ENCODE results near the gene CEP128.

CEP128 gene

DNA sequence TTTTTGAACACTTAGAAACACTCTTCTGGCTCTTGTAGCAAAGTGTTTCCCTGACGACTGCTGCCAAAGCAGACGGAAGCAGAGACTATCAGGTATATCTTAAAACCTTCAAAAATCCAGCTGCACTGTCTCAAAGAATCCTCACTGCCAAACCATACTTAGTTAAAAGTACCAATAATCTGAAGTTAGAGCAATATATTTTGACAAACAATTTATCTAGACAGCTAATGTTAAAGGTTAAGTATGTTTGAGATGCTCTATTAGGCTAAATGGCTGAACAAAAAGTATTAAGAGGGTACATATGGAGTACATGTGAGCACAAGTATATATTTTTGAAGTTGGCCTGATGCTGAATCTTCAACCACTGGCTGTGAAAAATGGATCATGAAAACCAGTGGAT lies 398.3 kb downstream of the CEP128 start:
- DNase-seq = no peak

DNA sequence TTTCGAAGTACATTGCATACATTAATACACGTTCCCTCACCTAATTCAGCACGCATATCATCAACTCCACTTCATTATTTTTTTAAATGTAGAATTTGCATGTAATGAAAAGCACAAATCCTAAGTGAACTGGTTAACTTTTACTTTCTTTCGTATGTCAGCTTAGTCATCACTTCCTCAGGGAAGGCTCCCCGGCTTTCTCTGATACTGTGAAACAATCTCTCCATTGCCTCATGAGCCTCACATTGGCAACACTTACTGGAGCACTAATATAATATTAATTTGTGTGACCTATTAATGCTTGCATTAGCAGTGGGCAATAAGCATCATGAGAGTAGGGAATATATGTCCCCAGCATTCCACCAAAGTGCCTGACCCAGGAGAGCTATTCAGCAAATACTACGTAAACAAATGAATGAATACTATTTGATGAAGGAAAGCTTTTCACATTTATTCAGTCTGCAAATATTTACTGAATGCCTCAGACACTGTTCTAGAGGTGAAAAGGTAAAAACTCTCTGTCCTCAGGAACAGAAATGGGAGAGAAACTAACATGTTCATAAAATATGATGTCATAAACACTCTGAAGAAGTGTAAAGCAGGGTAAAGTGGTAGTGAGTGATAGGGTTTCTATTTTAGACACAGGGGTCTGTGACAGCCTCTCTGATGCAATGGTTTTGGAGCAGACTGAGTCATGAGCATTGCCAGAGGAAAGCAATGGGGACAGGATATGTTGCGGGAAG lies 402.7 kb downstream of the CEP128 start:
- DNase-seq = no peak

DNA sequence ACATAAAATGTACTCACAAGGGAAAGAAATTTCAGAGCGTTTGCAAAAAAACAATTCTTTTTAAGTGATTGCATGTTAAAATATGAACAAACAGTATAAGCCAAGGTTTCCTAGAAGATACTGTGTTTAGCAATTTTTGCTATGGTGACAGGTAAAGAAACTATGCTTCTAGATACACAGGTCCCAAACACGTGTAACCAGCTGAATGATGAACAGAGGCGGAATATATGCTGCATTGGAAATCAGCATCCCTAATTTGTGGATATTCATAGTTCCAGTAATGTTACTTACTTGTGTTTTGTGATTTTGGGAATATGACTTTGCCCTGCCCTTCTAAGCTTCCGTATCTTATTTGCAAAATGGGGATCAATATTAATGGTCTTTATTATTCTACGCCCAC lies 403.9 kb downstream of the CEP128 start:
- no peak for DNase-seq

DNA sequence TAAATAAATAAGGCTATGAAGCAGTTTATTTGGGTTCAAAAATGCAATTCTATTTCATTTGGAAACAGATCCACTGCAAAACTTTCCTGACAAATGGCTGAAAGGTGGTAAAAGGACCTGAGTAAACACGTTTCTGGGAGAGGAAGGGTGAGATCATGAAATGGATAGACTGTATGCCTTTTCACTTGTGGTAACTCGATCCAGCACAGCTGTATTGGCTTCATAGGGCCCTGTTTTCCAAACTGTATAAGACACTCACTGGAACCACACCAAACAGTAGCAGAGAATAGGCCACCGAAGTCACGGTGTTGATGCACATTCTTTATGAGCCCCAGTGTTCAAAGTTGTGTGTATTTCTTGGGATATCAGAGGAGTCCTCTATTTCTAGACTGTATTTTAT lies 405.1 kb downstream of the CEP128 start:
- no peak for DNase-seq

DNA sequence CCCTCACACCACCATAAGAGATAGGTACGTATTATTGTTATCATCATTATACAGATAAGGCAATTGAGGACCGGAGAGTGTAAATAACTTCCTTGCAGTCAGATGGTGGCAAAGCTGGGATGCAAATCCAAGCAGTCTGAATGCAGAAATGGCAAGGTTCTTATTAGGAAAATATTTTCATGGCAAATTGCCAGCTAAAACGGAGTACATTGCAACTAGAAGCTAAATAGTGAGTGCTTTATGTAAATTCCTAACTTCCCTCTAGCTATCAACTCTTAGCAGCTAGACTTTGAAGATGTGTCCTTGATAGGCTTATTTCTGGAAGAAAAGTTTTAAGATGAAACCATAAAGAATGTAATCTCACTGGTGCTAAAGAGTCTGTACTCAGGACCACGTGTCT lies 406.4 kb downstream of the CEP128 start:
- DNase-seq = no peak

DNA sequence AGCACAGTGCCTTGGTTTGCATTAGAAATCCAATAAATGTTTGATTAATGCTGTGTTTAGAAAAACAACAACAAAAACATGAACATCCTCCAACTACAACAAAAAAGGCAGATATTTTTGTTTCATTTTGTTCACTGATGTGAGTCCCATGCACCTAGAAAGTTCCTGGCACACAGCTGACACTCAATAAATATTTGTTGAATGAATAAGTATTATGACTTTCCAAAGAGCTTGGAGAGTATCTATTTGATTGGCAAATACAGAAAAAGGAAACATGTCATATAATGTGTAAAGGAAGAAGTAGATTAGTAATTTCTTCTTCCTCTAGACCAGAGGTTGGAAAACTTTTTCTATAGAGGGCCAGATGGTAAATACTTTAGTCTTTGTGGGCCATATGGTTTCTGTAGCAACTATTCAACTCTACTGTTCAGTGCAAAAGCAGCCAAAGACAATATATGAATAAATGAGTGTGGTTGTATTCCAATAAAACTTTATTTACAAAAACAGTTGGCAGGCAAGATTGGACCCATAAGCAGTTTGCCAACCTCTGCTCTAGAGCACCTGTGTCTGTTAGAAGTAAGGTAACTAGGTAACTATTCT lies 417.9 kb downstream of the CEP128 start:
- no peak for DNase-seq

DNA sequence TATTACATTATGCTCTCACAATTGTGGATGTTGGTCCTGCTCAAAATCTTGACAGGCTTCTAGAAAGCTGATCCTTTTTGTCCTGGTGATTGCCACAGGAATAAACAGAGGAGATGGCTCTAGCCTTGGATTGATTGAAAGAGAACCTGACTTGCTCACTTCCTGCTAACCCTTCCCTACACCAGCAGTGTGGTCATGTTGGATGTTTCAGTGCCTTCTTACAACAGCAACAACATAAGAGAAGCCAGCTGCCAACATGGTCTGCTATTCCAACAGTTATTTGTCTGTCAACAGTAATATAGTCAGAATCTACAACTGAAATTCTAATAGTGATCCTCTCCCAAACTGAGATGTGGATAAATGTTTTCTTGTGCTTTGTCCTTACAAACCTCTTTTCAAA lies 418.6 kb downstream of the CEP128 start:
- no peak for DNase-seq

DNA sequence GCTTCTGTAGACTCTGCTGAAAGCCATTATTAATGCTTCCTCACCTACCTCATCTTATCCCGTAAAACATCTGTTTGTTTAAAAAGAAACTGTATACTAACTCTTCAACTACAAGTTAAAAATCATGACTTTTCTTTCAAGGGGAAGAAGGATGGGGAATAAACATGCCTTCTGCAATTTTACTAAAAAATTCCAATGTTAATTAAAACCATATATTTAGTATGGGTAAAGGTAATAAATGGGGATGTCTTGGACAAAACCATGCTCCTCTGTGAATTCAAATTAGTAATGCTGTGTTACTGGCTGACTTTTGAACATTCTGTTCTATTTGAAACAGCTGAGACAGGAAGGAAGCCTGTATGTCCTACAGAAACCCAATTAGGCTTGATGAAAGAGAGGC lies 419.1 kb downstream of the CEP128 start:
- no peak for DNase-seq

DNA sequence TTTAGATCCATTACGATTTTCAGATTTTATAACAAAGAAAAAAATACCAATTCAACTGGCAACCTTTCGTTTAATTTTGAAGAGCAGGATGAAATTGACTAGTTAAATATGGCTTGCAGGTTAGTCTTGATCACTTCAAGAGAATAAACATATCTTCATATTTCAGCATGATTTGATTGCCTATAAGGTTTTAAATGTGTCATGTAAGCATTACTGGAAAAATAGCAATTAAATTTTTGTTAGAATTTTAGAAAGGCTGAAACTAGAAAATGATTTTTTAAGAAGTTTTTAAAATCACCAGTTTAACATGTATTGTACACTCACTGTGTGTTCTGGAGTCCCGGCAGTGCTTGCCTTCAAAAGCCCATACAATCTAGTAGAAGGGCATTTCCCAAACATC lies 420.1 kb downstream of the CEP128 start:
- no peak for DNase-seq

DNA sequence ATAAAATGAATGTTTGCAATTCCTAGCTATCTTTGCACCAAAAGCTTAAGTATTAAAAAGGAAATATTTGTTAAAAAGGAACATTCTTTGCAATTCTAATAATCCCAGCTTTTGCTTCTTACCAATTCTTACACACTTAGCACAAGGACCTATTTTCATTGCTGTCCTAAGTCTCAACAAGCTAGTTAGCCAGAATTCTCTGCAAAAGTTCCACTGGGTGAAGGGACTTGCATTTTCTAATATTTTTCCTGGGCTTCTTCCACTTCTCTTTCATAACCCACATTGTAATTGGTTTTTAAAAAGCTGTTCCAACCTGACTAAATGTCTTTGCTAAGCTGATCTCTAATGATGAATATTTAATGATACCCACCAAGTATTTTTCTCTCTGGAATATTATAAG lies 422.5 kb downstream of the CEP128 start:
- DNase-seq = no peak

DNA sequence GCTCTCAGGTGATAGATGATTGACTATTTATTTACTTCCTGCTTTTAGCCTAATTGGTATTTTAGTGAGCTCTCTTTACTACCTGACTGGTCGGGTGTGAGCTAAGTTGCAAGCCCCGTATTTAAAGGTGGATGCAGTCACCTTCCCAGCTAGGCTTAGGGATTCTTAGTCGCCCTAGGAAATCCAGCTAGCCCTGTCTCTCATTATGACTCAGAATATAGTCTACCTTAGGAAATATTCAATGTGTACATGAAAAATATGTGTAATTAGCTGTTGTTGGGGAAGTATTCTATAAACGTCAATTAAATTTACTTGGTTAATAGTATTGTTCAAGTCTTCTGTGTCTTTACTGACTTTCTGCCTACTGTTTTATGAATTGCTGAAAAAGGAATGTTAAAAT lies 423.4 kb downstream of the CEP128 start:
- DNase-seq = no peak

DNA sequence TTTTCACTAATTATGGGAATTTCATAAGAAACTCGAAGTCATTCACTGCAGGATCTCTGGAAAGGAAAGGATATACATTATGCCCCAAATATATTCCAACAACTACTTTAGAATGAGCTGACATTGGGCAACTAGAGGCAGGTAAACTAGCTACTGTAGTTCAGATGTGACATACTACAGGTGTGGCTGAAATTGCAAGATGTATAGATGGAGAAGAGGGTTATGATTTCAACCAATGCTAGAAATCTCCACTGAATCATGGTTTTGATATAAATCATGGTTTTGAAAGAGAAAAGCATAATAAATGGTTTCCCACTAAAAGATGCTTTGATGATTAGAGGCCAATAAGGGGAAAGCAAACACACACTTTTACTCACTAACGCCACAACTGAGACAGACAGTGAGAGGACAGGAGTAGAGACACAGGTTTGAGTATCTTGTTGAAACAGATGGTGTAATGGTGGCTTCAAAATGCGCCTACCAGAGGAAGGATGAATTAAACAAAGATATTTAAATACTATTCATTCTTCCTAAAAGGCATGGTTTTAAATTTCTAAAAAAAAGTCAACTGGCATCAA lies 434.2 kb downstream of the CEP128 start:
- no peak for DNase-seq

DNA sequence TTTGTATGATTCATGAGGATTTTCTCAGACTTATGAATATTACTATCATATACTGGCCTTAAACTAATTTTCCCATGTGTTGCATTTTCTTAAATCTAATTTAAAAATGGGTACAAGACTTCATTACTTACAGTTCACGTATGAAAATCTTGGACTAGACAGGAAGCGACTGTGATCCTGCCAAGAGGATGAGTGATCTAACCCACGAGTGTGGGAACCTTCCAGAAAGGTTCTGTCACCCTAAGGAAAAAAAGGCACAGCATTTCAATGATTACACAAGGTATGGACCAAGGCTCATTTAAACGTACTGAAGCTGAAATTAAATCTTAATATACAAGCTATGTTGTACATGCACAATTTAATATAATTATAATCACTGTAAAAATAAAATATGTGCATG lies 436.8 kb downstream of the CEP128 start:
- DNase-seq = no peak

DNA sequence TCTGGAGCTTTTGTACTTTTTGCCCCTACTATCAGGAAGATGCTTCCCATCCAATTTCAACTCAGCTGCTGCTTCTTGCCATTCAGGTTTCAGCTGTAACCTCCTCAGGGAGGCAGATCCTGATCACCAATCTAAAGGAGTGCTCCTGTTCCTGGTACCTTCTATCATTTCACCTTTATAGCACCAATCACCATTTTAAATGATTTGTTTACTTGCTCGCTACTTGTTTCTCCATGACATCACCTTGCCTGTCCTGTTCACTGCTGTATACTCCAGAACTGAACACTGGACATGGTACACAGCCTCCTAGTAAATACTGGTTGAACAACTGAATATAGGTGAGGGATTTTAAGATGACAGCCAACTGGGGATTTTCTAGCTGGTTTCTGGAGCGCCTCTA lies 443.0 kb downstream of the CEP128 start:
- DNase-seq = no peak

DNA sequence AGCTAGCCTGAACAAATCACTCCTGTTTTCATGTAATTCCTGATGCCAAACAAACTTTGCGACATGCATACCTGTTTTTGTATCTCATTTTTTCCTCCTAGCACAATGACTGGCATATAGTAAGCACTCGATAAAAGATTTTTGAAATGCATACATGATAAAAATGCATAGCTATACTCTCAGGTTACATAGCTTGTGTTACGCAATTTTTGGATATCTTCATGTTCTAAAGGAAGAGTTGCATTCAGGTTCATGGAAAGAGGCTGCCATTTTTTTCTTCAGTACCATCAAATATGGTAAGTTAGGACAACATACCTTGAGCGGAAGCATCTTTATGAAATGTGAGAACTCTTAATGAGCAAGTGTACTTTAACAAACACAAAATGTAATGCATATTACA lies 445.4 kb downstream of the CEP128 start:
- DNase-seq = no peak

DNA sequence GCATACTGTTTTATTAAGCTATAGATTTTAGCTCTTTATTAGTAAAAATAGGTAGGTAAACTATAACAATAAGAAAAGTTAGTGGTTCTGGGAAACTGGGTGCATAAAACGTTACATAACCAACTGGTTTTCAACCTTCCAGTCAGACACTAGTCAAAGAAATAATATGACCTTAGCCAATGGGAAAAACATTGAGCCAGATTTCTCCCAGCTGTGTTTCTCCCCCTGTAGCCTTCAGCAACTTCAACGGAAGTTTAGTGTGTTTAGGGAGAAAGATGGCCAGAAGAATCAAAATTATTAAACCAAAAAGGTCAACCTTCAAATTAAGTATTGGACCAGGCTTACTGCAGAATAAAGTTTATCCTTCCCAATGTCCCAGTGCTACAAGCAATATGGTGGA lies 446.8 kb downstream of the CEP128 start:
- DNase-seq = no peak

DNA sequence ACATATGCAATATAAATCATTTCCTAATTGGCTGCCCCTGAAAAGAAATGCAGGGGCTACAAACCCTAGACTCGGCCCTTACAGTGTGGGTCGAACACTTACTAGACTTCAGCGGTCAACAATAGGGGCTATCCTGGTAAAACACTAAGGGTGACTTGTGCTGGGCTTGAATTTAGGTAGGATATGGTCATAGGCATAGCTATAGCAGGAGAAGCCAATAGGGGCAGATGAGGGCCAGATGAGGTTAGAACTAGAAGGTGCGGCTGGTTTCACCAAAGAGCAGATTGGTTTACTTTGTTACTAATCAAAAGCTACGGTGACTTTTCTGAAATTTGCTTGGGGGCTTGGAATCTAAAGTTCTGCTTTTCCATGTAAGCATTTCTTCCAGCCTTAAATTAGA lies 447.9 kb downstream of the CEP128 start:
- DNase-seq = no peak

DNA sequence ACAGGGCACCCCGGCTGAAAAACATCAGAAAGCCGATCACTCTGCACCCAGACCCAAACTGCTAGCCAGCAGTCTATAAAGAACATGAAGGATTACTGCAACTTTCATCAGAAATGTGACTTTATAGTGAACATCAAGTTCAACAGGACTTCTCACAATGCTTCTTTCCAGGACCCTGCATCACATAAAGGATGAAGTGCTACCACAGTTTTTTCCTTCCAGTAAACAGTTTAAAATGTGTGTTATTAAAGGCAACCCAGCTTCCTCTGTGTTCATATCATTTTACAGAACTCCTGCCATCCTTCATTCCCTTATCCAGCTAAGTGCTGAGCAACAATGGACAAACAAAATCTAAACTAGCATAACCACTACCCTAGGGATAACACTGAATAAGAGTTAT lies 449.9 kb downstream of the CEP128 start:
- no peak for DNase-seq

DNA sequence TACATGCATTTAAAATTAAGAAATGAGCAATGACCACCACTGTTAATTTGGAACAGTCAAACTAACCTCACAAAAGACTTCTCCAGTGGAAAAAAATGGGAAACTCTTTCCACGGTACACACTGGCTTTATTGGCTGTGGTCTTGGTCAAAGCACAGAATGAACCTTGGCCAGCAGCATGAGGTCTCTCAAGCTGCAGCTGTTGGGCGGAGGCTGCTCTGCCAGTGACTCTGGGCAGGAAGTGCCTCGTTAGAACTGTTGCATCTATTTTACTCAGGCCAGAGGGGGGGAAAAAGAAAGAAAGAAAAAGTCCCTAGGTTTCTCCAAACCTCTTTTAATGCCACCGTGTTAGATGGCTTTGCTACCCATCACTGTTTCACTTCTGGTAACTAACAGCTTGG lies 450.4 kb downstream of the CEP128 start:
- peak in 1 of 5 donors; percentile 38 for DNase-seq

DNA sequence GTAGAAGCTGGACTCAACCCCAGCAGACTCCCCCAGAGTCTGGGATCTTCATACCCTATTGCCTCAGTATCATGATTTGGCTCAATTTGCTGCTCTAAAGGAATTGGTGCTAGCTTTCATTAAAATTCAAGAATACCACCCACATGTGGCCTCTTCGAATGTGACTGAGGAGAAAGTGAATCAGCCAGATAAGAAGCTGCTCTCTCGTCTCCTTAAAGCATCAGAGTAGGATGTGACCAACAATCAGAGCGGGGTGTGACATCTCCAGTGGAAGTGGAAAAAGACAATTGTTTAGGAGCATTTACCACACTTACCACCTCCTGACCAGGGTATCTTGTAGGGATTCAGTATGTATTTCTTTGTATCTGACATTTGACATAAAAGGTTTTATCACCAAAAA lies 452.0 kb downstream of the CEP128 start:
- DNase-seq = no peak

DNA sequence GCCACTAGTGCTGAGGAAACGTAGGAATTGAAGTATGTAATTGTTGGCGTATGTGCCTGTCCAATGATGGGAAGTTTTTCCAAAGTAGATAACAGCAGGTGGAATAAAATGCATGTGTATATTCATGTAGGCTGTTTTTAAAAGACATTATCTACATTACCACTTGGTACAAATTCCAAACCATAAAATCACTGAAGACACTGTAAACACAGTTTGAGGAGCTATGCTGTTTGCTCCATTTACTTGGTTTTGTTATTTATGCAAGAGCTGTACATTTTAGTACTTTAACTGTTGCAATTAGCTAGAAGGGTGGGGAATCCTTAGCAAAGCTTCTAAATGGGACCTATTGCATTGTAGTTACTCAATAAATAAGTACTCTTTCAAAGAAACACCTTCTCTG lies 455.8 kb downstream of the CEP128 start:
- DNase-seq = no peak

DNA sequence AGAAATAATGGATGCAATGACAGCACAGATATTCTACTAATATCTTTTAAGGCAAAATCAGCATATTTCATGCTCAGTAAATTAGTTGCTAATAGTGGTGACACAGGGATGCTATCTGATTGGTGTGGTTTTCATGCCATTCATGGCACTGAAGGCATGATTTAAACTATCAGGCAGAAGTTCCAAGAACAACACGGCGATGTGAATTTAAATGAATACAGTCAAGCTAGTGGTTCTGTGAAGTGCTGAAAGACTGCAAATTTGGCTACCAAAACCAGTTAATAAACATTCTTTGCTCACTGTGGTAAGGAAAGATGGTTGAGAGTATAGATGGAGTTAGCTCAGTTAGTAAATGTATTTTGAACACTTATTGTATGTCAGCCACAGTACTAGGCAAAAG lies 458.2 kb downstream of the CEP128 start:
- no peak for DNase-seq

DNA sequence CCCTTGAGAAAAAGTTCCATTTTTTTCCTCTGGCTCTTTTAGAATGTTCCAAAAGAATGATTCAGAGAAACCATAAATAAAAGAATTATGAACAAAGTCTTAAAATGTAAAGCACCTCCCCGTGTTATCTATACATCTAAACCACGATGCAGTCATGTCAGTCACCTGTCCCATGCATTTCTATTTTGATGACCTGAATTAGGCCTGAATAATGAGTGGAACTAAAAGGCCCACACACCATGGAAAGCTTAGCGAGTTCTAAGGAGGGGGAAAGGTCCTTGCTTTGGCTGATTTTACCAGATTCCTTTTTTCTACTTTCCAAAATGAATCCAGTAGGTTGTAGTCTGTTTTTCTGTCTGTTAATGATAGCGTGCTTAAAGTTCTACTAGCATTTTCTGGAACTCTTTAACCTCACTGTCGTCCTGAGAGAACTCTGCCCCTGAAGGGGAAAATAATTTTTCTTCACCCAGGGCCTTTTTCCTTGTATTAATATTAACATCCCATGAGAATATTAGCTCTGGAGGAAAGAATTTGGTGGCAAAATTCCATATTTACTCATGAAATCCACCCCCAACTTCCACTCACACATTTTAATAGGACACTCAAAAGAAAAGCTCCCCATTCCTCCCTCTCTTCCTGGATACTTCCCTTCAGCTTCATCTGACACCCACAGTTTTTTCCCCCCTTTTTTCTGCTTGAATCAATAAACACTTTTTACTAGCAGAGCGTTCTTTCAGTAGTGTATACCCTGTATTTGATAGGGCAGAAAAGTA lies 464.0 kb downstream of the CEP128 start:
- DNase-seq = no peak

DNA sequence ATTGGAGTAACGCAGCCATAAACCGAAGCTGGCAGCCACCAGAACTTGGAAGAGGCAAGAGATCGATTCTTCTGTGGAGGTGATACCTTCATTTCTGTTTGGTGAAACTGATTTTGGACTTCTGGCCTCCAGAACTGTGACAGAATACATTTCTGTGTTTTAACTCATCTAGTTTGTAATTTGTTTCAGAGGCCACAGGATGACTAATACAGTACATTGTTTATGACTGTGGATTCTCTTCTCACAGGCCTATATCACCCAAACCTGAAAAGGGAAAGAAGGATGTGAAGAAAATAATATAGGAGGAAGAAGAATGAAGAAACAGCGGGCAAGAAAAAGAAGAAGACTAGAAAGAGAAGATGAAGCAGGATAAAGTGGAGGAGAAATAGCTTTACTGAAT lies 466.5 kb downstream of the CEP128 start:
- DNase-seq = no peak

Data from T-helper 1 cell (primary cell).